HG02943 (cell line): ENCODE results near the gene CNTFR.

ENCODE experiments used
- ATAC-seq: cut with Tn5 transposase; IDR thresholded peaks from one replicate; pipeline ENCODE4 v1.9.1; 2021; ENCODE audit warnings: mild to moderate bottlenecking, low read depth, moderate library complexity; ENCODE audit not compliant: unreplicated experiment

Gene CNTFR

DNA sequence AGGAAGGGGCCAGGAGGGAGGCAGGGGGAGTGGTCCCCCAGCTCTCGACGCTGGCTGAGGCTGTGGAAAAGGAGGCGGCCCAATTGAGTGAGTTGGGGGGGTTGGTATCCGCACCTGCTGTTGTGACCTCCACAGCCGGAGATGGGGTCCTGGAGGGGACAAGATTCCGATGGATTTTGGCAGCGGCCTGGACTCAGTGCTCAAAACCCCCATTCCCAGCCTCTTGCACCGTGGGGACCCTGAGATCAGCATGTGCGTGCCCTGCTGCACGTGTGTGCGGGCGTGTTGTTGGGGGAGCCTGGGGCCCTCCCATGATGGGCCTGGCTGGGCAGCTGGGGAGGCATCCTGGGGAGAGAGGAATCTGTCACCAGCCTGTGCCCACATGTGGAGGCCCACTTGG is 15.0 kb downstream of the CNTFR start:
- ATAC-seq: no peak

DNA sequence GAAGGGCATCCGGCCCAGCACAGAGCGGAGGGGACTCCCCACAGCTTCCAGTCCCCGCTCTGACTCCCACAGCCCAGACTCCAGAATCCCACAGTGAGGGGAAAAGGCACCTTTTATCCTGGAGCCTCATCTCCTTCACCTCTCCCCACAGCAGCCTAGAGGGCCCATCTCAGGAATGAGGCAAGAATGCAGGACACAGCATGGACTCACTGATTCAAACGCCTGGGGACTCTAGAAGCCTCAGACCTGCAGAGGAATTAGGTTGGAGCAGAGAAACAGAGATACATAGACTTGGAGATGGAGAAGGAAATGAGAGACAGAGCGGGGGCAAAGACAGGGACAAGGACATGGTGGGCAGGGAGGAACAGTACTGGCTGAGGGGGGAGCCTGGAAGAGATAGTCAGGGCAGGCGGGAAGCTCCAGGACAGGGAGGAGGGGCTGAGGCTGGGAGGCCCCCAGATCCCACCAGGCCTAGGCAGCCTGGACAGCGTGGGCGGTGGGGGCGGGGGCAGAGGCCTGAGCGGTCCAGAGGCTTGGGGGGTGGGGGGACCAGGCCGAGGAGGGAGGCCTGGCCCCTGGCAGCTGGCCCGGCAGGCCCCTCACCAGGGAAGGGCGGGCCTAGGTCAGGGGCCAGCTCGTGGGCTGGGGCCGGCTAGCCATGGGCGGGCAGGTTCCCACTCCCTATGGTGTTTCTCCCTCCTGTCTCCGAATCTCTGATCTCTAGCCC is 15.8 kb downstream of the CNTFR start:
- no peak for ATAC-seq

DNA sequence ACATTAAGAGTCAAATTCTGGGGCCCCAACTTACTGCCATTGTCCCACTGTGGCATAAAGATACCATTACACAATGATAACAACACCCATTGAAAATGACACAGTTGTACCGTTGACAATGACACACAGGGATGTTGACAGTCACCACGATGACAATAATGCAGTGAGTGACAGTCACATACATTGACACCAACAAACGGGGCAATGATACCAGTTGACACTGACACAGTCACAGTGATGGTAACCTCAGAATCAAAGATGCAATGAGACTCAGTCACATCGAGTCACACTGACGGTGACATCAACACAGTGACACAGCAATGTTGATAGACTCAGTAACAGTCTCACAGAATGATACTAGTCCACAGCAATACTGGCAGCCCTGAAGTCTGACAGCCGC is 16.9 kb downstream of the CNTFR start:
- ATAC-seq: no peak

DNA sequence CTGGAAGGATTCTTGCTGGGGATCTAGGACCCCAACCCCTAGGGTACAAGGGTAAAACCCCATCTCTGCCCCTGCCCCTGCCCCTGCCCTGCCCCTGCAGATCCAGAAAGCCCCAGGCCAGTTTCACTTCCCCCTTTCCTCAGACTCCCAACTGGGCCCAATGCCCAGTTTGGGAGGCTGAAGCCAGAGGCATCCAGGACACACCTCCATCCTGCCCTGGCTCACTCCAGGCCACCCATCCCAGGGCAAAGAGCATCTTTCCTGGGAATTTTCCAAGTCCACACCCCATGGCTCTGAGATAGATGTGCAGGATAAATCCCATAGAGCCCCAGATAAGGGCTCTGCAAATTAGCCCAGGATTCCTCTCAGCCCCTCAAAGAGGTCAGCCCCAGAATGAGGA is 17.4 kb downstream of the CNTFR start:
- ATAC-seq: no peak

DNA sequence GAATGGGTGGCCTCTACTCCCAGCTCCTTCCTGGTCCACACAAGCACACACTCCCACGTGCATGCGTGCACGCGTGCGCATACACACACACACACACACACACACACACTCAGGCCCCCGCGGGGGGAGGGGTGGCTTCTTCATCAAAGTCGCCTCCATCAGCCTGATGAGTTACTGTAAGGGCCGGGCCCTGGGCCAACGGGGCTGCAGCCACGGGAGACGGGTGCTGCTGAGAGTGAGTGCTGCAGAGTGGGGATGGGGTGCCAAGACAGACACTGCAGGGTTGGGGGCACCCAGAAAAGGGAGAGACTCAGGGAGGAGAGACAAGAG is 18.1 kb downstream of the CNTFR start:
- ATAC-seq: no peak

DNA sequence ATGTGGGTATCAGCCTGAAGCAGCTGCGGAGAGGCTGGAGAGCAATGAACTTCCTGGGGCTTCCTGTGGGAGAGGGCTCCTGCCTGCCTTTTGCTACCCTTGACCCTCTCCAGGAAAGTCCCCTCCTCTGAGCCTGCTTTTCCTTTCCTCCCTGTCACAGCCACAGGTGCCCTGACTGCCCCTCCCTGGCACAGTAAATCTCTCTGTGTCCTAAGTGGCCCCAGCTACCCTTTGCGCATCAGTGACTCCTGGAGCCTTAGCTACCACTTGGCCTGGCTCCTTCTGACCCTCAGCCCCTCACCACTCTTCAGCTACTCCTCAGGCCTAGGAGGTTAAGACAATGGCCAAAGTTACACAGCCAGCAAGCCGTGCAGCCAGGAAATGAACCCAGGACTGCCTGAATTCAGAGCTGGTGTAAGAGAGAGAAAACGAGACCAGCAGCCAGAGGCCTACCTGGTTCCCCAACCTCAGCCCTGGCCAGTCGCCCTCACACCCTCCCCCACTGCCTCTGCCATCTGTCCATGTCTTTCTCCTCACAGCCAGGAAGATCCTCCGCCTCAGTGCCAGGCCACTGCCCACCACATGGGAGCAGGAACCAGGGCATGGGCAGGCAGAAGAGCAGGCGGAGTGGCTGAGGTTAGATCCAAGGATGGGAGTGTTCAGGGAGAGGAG is 18.6 kb downstream of the CNTFR start:
- no peak for ATAC-seq

DNA sequence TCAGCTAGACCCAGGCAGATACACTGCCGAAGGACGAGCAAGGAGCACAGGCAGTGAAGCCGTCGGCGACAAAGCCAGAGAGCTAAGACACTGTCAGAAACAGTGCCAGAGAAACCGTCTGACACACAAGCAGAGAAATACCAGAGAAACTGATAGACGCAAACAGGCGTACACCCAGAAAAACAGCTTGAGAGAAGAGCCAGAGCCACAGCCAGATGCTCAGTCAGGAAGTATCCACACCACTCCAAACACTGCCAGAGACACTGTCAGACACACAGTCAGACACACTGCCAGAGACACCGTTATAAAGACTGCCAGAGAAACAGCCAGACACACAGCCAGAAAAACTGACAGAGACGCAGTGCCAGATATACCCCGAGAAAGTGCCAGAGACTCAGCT is 19.1 kb downstream of the CNTFR start:
- ATAC-seq: no peak

DNA sequence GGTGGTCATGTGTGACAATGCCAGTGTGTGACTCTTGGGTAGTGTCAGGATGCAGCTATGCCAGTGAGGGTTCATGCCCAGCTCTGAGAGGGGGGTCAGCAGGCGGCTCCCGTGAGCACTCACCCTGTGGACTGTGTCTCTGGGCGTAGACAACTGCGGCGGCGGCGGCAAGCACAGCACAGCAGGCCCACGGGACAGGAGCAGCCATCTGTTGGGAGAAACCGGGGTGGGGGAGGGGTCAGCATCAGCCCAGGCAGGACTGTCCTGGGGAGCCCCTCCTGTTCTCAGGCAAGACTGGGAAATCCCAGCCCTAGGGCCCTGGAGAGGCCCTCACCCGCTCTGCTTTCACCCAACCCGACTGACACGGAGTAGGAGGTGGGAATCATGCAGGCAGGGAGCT is 20.8 kb downstream of the CNTFR start:
- ATAC-seq: no peak

DNA sequence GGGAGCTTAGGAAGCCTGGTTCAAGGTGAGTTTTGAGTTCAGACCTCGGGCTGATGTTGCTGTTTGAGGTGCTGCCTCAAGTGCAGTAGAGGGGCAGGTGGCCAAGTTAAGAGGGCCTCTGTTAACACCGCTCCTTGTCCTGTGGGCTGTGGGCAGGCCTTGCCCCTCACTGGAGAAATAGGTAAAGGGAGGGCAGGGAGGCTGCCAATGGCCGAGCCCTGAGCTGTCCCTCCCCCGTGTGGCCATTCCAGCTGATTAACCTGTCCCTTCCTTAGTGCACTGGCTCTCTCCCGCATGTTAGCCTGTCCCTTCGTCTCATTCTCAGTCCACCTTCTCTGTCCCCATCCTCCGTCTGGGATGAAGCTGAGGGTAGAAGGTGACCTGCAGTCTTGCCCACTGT is 21.4 kb downstream of the CNTFR start:
- ATAC-seq: no peak

DNA sequence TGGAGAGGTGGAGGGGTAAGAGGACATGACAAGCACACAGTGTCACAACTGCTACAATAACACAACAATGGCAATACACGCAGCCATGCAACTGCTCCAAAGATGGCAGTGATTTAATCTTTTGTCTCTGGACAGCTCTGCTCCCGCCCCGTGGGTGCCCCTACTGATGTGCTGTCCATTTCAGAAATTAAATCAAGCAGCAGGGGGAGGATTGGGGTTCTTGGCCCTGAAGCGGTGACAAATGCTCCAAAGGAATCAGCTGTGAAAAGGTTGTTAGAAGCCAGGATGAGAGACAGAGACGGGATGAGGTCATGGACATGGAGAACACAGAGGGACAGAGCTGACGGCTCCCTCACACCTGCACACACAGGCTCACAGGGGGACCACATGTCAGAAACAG is 22.6 kb downstream of the CNTFR start:
- ATAC-seq: no peak

DNA sequence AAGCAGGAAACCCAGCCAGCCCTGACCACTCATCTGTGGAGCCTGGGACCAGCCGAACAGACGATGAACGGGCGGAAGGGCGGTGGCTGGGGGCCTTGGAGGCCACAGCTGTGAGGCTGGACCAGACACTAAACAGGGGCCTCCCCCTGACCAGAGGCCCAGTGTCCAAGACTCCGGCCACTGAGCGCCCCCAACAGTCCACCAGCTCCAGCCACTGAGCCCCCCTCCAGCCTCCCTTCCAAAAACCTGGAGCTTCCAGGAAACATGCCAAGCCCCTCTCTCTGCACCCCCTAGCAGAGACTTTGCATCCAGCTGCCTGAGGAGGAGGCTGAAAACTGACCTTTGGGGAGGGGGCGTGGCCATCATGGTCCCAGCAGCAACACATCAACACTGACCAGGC is 23.2 kb downstream of the CNTFR start:
- ATAC-seq: no peak

DNA sequence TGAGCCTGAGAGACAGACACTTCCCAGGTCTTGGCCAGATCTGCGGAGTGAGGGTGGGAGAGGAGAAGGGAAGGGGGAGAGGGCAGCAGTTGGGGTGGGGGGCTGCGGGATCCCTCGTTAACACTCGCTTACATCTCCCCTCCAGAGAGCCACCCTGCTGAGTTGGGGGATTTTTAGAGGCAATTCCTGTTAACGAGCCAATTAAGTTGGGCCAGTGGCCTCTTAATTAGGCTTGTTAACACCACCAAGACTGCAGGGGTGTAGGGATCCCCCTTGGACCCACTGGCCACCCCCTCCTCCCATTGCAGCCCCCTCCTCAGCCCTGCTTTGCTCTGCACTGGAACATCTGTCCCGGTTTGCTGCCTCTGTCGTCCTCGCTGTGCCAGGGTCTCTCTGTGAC is 23.7 kb downstream of the CNTFR start:
- ATAC-seq: no peak

DNA sequence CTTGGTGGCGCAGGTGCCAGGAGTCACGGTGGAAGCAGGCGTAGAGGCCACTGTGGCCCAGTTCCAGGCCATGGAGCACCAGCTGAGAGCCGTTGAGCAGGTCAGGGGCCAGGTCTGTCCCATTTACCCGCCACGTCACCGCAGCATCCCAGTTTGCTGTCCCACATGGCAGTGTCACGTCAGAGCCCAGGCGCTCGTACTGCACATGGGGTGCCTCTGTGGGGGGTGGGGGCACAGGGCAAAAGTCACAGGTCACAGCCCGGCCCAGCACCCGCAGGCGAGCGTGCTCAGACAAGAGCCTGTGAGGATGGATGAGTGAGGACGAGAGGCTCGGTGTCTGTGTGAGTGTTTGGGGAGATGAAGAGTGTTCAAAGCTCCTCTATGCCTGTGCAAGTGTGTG is 24.9 kb downstream of the CNTFR start:
- no peak for ATAC-seq

DNA sequence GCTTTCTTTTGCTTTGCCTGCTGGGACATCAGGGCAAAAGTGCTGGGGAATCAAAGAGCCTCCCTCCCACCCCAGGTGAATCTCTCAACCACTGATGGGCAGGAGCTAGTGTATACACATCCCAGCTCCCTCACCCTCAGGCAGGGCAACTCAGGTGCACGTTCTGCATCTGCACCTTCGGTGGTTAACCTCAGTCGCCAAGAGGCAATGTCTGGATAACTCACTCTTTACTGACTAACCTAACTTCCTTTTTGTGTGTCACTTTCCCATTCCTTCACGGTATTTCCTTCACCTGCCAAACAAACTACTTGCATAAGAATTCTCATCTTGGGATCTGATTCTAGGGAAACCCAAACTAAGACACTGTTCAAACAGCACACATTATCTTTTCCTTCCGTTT is 26.3 kb downstream of the CNTFR start:
- ATAC-seq: no peak

DNA sequence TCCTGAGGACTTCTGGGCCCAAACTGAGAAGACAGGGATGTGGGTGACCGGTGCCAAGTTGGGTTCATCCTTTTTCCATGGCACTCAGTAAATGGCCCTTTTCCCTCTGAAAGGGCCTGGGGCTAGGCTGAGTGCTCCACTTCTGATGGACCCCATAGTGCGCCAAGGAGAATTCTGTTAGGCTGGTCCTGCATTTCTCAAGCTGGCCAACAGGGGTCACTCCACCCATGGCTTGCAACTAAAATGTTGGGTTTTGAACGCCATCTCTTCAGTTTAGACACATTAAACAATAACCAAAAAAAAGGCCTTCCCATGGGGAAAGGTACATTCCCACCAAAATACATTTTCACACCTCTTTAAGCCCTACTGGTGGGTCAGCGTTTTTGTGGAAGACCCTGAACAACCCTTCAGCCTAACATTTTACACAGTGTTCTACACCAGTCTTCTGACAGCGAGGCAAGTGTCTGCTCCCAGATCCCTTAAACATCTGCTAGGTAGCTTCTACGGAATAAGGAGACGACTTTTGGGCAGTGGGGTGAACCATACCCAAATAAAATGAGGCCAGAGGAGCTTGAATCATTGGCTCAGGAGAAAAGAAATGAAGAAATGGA is 27.3 kb downstream of the CNTFR start:
- no peak for ATAC-seq

DNA sequence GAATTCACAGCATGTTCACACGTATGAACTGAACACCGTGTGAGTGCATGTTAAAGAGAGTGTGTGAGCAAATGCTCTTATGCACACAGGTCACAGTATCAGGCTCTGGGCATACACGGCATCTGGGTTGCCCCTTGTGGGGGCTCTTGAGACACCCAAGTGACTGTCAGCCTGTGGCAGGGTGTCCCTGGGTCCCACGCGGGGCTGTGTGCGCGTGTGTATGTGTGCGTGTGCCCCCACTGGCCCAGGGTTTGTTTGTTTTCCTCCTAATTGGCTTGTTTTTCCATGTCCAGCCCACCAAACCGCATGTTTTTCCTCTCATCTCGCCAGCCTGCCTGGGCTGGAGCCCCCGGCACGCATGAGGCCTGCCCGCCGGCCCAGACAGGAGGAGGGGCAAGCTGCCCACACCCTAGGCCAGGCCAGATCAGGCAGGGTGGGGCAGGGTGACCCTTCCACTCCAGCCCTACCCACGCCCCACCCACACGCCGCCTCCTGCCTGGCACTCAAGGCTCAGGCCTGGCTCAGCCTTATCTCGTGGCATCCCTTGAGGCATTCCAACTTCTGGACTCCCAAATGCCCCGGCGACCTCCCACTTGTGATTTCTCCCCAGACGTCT is 28.8 kb downstream of the CNTFR start:
- no peak for ATAC-seq

DNA sequence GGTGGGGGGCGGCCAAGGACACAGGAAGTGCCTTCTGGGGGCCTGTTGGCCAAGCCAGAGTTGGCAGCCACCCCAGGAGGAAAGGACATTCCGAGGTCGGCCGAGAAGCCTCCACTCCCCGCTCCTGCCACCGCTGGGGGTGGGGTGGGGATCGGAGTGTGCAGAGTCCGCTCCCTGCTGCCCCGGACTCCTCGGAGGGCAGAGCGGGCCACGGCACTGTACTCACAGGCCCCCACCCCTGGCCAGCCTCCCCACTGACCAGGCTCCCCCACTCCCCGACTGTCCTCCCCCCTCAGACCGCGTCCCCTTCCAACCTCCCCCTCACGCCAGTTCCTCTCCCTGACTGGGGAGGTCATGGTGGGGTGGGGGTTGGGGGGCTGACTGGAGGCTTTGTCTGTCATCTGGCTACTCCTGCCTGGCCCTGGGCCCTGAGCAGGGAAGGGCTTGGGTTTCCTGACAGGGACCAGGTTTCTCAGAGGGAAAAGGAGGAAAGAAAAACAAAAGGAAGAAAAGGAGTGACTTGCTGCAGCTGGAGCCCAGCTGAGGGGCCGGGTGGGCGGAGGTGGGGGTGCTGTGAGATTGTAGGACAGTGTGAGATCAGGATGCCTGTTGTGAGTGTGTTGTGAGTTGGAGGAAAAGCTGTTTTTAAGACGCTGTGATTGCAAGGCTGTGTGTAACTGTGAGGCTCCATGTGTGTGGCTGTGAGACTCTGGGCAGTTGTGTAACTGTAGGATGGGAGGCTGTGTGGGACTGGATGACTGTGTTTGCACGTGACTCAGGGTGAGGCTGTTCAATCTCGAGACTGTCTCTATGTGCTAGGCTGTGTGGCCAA is 29.7 kb downstream of the CNTFR start:
- ATAC-seq: no peak

DNA sequence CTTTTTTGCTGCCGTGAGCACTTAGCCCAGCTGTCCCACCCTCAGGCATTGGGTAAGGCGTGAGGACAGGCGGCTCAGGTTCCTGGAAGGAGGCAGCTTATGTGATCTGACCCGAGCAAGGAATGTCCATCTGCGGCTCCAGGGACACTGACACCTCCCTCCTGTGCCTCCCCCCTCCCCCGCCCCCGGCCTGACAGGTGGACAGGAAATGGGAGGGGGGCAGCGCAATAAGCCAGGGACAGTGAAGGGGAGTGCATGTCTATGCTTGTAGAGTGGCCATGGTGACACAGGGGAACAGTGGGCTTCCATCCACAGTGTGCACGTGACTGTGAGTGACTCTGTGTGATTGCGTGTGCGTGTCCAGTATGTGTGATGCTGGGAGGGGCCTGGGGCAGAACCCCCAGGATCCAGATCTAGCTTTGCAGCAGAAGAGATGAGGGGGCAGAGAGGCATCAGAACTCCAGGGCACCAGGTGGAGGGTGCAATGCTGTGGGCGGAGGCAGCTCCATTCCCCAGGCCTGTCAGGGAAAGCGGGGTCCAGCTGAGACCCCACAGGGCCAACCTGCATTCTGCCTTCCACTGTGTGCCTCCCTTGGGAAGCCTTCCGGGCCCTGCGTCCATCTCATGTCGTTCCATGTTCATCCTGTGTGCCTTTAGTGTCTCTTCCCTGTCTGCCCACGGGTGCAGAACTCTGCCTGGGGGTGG is 30.5 kb downstream of the CNTFR start:
- ATAC-seq: no peak

DNA sequence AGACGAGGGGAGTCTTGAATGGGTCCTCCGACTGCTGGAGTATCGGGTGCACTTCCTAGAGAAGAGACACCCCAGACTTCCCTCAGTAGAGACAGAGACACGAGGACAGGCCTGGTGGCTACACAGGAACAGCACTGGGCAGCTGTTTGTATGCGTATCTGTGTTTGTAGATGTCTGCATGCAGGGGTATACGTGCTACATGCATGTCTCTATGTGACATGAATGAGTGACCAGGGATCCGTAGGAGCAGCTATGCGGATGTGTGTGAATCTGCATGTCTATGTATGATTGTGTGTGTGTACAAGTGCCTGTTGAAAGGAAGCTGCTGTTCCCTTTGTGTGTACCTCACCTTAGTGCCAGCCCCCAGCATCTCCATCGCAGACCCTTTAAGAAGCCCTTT is 31.2 kb downstream of the CNTFR start:
- no peak for ATAC-seq
